NCI-H1048 (cell line): Measurements from ENCODE around the gene GPER1.
A peak's percentile ranks its signal among the peaks of the same experiment; 100 is the strongest.
"Not testable (repeated sequence)": the region's sequence is repeated elsewhere in the genome, so short reads cannot be mapped to it uniquely, and the experiment has no call there.

Source experiments
- DNase-seq: peaks from one replicate; lab custom pipeline; 2025; lab: John Stamatoyannopoulos, UW

The GPER1 gene

GRCh38 chr7:1087952-1088920, at the start of gene GPER1:
Gene GPER1 (plus strand): TSS chr7:1088113. CDS start chr7:1091729, 3,616 bp downstream.
- DNase-seq = no peak

GRCh38 chr7:1040233-1040632, 47.7 kb upstream of the GPER1 start:
- not testable (repeated sequence) for DNase-seq

- DNase-seq = no peak
These were observed 47.1 kb upstream of the GPER1 start for GRCh38 chr7:1040790-1041189.

GRCh38 chr7:1041551-1042491, 46.1 kb upstream of the GPER1 start:
- no peak for DNase-seq

GRCh38 chr7:1042492-1042833, 45.5 kb upstream of the GPER1 start:
- DNase-seq = no peak

GRCh38 chr7:1043552-1044188, 44.2 kb upstream of the GPER1 start:
- no peak for DNase-seq

- DNase-seq = peak; percentile 93
These were observed 43.5 kb upstream of the GPER1 start, which contains the start of gene GPR146 for GRCh38 chr7:1044189-1045068. Gene GPR146 (plus strand): TSS chr7:1044546. CDS start chr7:1057516, 12,970 bp downstream.

- no peak for DNase-seq
These were observed 42.5 kb upstream of the GPER1 start for GRCh38 chr7:1045069-1046063.

GRCh38 chr7:1046722-1047679, 40.9 kb upstream of the GPER1 start:
- no peak for DNase-seq

- DNase-seq = no peak
These were observed 38.7 kb upstream of the GPER1 start for GRCh38 chr7:1049006-1049741.

- DNase-seq = no peak
These were observed 38.1 kb upstream of the GPER1 start for GRCh38 chr7:1049801-1050200.

GRCh38 chr7:1050254-1050906, 37.5 kb upstream of the GPER1 start:
- DNase-seq = no peak

GRCh38 chr7:1050956-1051690, 36.8 kb upstream of the GPER1 start:
- DNase-seq = no peak

- no peak for DNase-seq
These were observed 35.7 kb upstream of the GPER1 start for GRCh38 chr7:1052031-1052818.

GRCh38 chr7:1053002-1053411, 34.9 kb upstream of the GPER1 start:
- DNase-seq = no peak
